HS-27A (cell line): Measurements from ENCODE around the gene CECR2.
A peak's percentile ranks its signal among the peaks of the same experiment; 100 is the strongest.

Source experiments
- DNase-seq: peaks from one replicate; pipeline ENCODE4 v3.0.0-alpha.2; 2012; ENCODE audit warnings: low read depth, missing footprints

Gene CECR2

GRCh38 chr22:17460895-17461294 lies 91.6 kb downstream of the CECR2 start:
- DNase-seq: no peak

- no peak for DNase-seq
These were observed 101.7 kb downstream of the CECR2 start for GRCh38 chr22:17470880-17471500.

- DNase-seq: no peak
These were observed 102.8 kb downstream of the CECR2 start for GRCh38 chr22:17471886-17472535.

GRCh38 chr22:17472932-17473331 lies 103.7 kb downstream of the CECR2 start:
- no peak for DNase-seq

GRCh38 chr22:17475318-17476230 lies 106.3 kb downstream of the CECR2 start:
- DNase-seq: no peak

GRCh38 chr22:17476838-17477237 lies 107.6 kb downstream of the CECR2 start:
- no peak for DNase-seq

- no peak for DNase-seq
These were observed 108.2 kb downstream of the CECR2 start for GRCh38 chr22:17477391-17477833.

GRCh38 chr22:17479135-17479534 lies 109.9 kb downstream of the CECR2 start:
- no peak for DNase-seq

GRCh38 chr22:17481424-17481823 lies 112.2 kb downstream of the CECR2 start:
- DNase-seq: no peak

- DNase-seq: no peak
These were observed 114.6 kb downstream of the CECR2 start for GRCh38 chr22:17483688-17484372.

- no peak for DNase-seq
These were observed 115.3 kb downstream of the CECR2 start for GRCh38 chr22:17484608-17485007.

- no peak for DNase-seq
These were observed 117.1 kb downstream of the CECR2 start for GRCh38 chr22:17486313-17486712.

- no peak for DNase-seq
These were observed 117.5 kb downstream of the CECR2 start for GRCh38 chr22:17486719-17487118.

- DNase-seq: no peak
These were observed 119.8 kb downstream of the CECR2 start for GRCh38 chr22:17489101-17489500.

- no peak for DNase-seq
These were observed 121.9 kb downstream of the CECR2 start for GRCh38 chr22:17491090-17491640.

GRCh38 chr22:17492247-17492646 lies 123.0 kb downstream of the CECR2 start:
- DNase-seq: no peak

GRCh38 chr22:17493419-17493981 lies 124.2 kb downstream of the CECR2 start:
- no peak for DNase-seq

GRCh38 chr22:17496841-17497240 lies 127.6 kb downstream of the CECR2 start:
- no peak for DNase-seq

- DNase-seq: peak; percentile 11
These were observed 132.5 kb downstream of the CECR2 start for GRCh38 chr22:17501679-17502285.

GRCh38 chr22:17508110-17508509 lies 138.8 kb downstream of the CECR2 start:
- no peak for DNase-seq

- no peak for DNase-seq
These were observed 143.7 kb downstream of the CECR2 start for GRCh38 chr22:17512960-17513359.
